GM12878 (cell line): ENCODE data around the gene ELF2. TPM values are rescaled to one million over a fixed set of nuclear protein-coding genes. Genes with fewer than 3 reads are reported as not detected.
A peak's percentile ranks its signal among the peaks of the same experiment; 100 is the strongest.

ENCODE experiments used
- BRCA1 ChIP-seq: IDR thresholded peaks from 2 replicates; pipeline ENCODE4 v1.6.1; 2011; ENCODE audit warnings: low read depth, low read length, improper control_type of control experiment
- CEBPB ChIP-seq, 2 experiments: fragments of 150-350 bp in 1 of 2; IDR thresholded peaks; 2 replicates each; pipeline ENCODE4 v1.6.1; 2012 to 2014; ENCODE audit warnings: low read depth in 2 of 2, low read length in 2 of 2, borderline replicate concordance in 1 of 2, inconsistent platforms in 1 of 2
- CREM ChIP-seq: IDR thresholded peaks from 2 replicates; pipeline ENCODE4 v1.6.1; 2014; ENCODE audit warnings: antibody characterized with exemption, low read depth
- DPF2 ChIP-seq: fragments of 450-650 bp; IDR thresholded peaks from 2 replicates; pipeline ENCODE4 v1.6.1; 2017; ENCODE audit warnings: mild to moderate bottlenecking
- EP300 ChIP-seq, 2 experiments: fragments of 150-350 bp in 1 of 2; IDR thresholded peaks; 2 replicates each; pipeline ENCODE4 v1.6.1; 2011 to 2012; ENCODE audit warnings: low read depth in 2 of 2, low read length in 2 of 2, borderline replicate concordance in 1 of 2, improper control_type of control experiment in 1 of 2, inconsistent platforms in 1 of 2; ENCODE audit not compliant: control insufficient read depth in 1 of 2
- GATAD2B ChIP-seq: fragments of 450-650 bp; conservative IDR thresholded peaks from 2 replicates; pipeline ENCODE4 v1.6.1; 2017; ENCODE audit warnings: low read depth, mild to moderate bottlenecking, moderate library complexity
- IKZF2 ChIP-seq, 2 experiments: fragments of 450-650 bp; IDR thresholded peaks; 2 replicates each; pipeline ENCODE4 v1.6.1; 2017; ENCODE audit warnings: mild to moderate bottlenecking in 2 of 2, moderate library complexity in 2 of 2
- MTA3 ChIP-seq: IDR thresholded peaks from 2 replicates; pipeline ENCODE4 v1.6.1; 2012; ENCODE audit warnings: low read length, inconsistent platforms, borderline replicate concordance
- NBN ChIP-seq: fragments of 450-650 bp; IDR thresholded peaks from 2 replicates; pipeline ENCODE4 v1.6.1; 2016
- NR2C2 ChIP-seq: IDR thresholded peaks from 2 replicates; pipeline ENCODE4 v1.6.1; 2011; ENCODE audit warnings: borderline replicate concordance, low read depth; ENCODE audit not compliant: control insufficient read depth, insufficient read length
- RAD21 ChIP-seq: IDR thresholded peaks from 2 replicates; pipeline ENCODE4 v1.6.1; 2011; ENCODE audit warnings: mild to moderate bottlenecking, low read depth, low read length, moderate library complexity; ENCODE audit not compliant: insufficient read depth
- RUNX3 ChIP-seq: IDR thresholded peaks from 2 replicates; pipeline ENCODE4 v1.6.1; 2012; ENCODE audit warnings: low read length, inconsistent platforms
- STAT1 ChIP-seq: fragments of 450-650 bp; conservative IDR thresholded peaks from 2 replicates; pipeline ENCODE4 v1.6.1; 2014; ENCODE audit warnings: antibody characterized with exemption, mild to moderate bottlenecking
- YY1 ChIP-seq: IDR thresholded peaks from 2 replicates; pipeline ENCODE4 v1.6.1; 2011; ENCODE audit warnings: low read depth, mild to moderate bottlenecking, low read length
- polyA plus RNA-seq, 11 experiments: library from polyadenylated mRNA; depleted of rRNA in 4 of 11; unstranded in 6 of 11; stranded (reverse) in 5 of 11; fragments of >200 nt; fragmentation: Nextera tagmentation in 4 of 11; fragmentation: Illumina TruSeq in 1 of 11; extraction: Ambion mirVana in 4 of 11; extraction: Trizol in 1 of 11; gene quantifications; 1 replicate in 1 of 11; 2 replicates in 10 of 11; pipeline versions ENCODE4 v1.2.1 to v1.2.3, GENCODE V29; 2011 to 2016; ENCODE audit warnings: inconsistent platforms in 2 of 11, missing spikeins in 2 of 11, low read depth in 1 of 11
- total RNA-seq, 4 experiments: library from RNA; depleted of rRNA in 3 of 4; stranded (reverse); fragments of >200 nt in 3 of 4; fragmentation: Illumina TruSeq in 1 of 4; extraction: Trizol in 1 of 4; gene quantifications; 2 replicates each; pipeline versions ENCODE4 v1.2.1 to v1.2.3, GENCODE V29; 2013 to 2021
- TF ChIP-seq, protein P1 (sequence below): fragments of 150-350 bp; IDR thresholded peaks from 2 replicates; pipeline ENCODE4 v1.6.1; 2014; ENCODE audit warnings: mild to moderate bottlenecking, low read depth, low read length
- TF ChIP-seq, protein P2 (sequence below): fragments of 450-650 bp; IDR thresholded peaks from 2 replicates; pipeline ENCODE4 v1.6.1; 2018; ENCODE audit warnings: borderline replicate concordance, mild to moderate bottlenecking; ENCODE audit not compliant: partially characterized antibody
- TF ChIP-seq, protein P3 (sequence below): IDR thresholded peaks from 2 replicates; pipeline ENCODE4 v1.6.1; 2011; ENCODE audit warnings: borderline replicate concordance, low read depth, mild to moderate bottlenecking, moderate library complexity, low read length; ENCODE audit not compliant: insufficient read depth, poor library complexity, severe bottlenecking
- TF ChIP-seq, protein P4 (sequence below): fragments of 450-650 bp; conservative IDR thresholded peaks from 2 replicates; pipeline ENCODE4 v1.6.1; 2017; ENCODE audit warnings: mild to moderate bottlenecking, moderate library complexity
- TF ChIP-seq, protein P5 (sequence below), 3 experiments: IDR thresholded peaks in 2 of 3; conservative IDR thresholded peaks in 1 of 3; 2 replicates each; pipeline ENCODE4 v1.5.1; 2011; ENCODE audit warnings: low read depth in 3 of 3, low read length in 3 of 3, mild to moderate bottlenecking in 3 of 3, control low read depth in 2 of 3, moderate library complexity in 2 of 3, inconsistent platforms in 1 of 3, mixed read lengths in 1 of 3; ENCODE audit not compliant: control insufficient read depth in 2 of 3, insufficient read depth in 1 of 3; ENCODE audit errors: extremely low read depth in 1 of 3

The ELF2 gene
- total and polyA plus RNA-seq, 10 of the 15 experiments (the other 5 are each of a cell fraction or from before 2014, with no cell fraction given) = 10.5 to 30.1 (median 20.5) TPM

DNA sequence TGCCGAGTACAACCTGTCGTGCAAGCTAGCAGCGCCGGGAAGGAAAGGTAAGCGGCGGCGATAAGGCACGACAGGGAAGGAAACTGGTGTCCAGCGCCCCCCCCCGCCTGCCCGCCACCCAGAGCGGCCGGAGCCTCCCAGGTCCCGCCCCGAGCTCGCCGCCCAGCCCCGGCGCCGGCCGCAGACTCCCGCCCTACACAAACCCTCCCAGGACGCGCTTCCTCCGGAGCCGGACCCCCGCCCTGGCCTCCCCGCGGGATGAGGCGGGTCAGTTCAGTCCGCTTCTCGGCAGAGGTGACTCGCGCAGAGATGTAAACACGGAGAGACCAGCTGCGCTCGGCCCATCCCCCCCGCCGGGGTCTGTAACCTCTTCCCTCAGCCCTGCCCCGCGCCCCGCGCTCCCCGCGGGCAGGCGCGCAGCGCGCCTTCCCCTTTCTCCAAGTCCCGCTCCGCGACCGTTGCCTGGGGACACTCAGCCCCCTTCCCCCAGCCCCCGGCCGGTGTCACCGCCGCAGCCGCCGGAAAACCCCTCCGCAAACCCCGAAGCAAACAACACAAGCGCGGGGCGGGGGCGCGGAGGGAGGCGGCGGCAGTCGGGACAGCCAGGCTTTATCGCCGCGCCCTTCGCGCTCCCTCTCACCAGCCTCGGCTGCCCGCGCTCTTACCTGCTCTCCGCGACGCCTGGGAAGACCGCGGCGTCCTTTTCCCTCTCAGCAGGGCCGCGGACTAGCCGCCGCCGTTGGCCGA, 543 bp downstream of the ELF2 start (continued):
- TF ChIP-seq, protein P1, sequence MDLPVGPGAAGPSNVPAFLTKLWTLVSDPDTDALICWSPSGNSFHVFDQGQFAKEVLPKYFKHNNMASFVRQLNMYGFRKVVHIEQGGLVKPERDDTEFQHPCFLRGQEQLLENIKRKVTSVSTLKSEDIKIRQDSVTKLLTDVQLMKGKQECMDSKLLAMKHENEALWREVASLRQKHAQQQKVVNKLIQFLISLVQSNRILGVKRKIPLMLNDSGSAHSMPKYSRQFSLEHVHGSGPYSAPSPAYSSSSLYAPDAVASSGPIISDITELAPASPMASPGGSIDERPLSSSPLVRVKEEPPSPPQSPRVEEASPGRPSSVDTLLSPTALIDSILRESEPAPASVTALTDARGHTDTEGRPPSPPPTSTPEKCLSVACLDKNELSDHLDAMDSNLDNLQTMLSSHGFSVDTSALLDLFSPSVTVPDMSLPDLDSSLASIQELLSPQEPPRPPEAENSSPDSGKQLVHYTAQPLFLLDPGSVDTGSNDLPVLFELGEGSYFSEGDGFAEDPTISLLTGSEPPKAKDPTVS = no peak
- TF ChIP-seq CREM (no peak), CEBPB (IDR thresholded peaks at IDR 0.05; ENCODE audit: borderline replicate concordance in 1 of 2, low read depth in 2 of 2, low read length in 2 of 2) (no peak), STAT1 (no peak), YY1 (0 out of 2 replicates have a peak, but pooled peaks have one; percentile 19), BRCA1 (no peak), NBN (peak; percentile 48), EP300 (IDR thresholded peaks at IDR 0.05; ENCODE audit: borderline replicate concordance in 1 of 2, control insufficient read depth in 1 of 2, low read depth in 2 of 2, low read length in 2 of 2) (no peak), GATAD2B (peak; percentile 75; the same call in 1 of the 2 replicates), DPF2 (peak; percentile 71), RUNX3 (peak; percentile 22; the same call in 1 of the 2 replicates), IKZF2 (IDR thresholded peaks at IDR 0.05) (peak in 1 of 2 experiments; percentile 21; a peak in 2 of 4 replicates), NR2C2 (no peak), MTA3 (no peak), RAD21 (no peak)
- TF ChIP-seq, protein P2, sequence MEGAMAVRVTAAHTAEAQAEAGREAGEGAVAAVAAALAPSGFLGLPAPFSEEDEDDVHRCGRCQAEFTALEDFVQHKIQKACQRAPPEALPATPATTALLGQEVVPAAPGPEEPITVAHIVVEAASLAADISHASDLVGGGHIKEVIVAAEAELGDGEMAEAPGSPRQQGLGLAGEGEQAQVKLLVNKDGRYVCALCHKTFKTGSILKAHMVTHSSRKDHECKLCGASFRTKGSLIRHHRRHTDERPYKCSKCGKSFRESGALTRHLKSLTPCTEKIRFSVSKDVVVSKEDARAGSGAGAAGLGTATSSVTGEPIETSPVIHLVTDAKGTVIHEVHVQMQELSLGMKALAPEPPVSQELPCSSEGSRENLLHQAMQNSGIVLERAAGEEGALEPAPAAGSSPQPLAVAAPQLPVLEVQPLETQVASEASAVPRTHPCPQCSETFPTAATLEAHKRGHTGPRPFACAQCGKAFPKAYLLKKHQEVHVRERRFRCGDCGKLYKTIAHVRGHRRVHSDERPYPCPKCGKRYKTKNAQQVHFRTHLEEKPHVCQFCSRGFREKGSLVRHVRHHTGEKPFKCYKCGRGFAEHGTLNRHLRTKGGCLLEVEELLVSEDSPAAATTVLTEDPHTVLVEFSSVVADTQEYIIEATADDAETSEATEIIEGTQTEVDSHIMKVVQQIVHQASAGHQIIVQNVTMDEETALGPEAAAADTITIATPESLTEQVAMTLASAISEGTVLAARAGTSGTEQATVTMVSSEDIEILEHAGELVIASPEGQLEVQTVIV = no peak
- TF ChIP-seq, protein P3, sequence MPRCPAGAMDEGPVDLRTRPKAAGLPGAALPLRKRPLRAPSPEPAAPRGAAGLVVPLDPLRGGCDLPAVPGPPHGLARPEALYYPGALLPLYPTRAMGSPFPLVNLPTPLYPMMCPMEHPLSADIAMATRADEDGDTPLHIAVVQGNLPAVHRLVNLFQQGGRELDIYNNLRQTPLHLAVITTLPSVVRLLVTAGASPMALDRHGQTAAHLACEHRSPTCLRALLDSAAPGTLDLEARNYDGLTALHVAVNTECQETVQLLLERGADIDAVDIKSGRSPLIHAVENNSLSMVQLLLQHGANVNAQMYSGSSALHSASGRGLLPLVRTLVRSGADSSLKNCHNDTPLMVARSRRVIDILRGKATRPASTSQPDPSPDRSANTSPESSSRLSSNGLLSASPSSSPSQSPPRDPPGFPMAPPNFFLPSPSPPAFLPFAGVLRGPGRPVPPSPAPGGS = no peak
- TF ChIP-seq, protein P4, sequence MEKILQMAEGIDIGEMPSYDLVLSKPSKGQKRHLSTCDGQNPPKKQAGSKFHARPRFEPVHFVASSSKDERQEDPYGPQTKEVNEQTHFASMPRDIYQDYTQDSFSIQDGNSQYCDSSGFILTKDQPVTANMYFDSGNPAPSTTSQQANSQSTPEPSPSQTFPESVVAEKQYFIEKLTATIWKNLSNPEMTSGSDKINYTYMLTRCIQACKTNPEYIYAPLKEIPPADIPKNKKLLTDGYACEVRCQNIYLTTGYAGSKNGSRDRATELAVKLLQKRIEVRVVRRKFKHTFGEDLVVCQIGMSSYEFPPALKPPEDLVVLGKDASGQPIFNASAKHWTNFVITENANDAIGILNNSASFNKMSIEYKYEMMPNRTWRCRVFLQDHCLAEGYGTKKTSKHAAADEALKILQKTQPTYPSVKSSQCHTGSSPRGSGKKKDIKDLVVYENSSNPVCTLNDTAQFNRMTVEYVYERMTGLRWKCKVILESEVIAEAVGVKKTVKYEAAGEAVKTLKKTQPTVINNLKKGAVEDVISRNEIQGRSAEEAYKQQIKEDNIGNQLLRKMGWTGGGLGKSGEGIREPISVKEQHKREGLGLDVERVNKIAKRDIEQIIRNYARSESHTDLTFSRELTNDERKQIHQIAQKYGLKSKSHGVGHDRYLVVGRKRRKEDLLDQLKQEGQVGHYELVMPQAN = no peak; the same call in 1 of the 2 replicates
- TF ChIP-seq, protein P5, sequence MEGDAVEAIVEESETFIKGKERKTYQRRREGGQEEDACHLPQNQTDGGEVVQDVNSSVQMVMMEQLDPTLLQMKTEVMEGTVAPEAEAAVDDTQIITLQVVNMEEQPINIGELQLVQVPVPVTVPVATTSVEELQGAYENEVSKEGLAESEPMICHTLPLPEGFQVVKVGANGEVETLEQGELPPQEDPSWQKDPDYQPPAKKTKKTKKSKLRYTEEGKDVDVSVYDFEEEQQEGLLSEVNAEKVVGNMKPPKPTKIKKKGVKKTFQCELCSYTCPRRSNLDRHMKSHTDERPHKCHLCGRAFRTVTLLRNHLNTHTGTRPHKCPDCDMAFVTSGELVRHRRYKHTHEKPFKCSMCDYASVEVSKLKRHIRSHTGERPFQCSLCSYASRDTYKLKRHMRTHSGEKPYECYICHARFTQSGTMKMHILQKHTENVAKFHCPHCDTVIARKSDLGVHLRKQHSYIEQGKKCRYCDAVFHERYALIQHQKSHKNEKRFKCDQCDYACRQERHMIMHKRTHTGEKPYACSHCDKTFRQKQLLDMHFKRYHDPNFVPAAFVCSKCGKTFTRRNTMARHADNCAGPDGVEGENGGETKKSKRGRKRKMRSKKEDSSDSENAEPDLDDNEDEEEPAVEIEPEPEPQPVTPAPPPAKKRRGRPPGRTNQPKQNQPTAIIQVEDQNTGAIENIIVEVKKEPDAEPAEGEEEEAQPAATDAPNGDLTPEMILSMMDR (IDR thresholded peaks at IDR 0.05 in 2 of 3, conservative IDR thresholded peaks at IDR 0.05 in 1 of 3; ENCODE audit: control insufficient read depth in 2 of 3, extremely low read depth in 1 of 3, insufficient read depth in 1 of 3, low read depth in 3 of 3, low read length in 3 of 3) = 0 out of 6 replicates have a peak, but pooled peaks of 1 of the 3 experiments have one; percentile 3
